OCI-LY1 (cell line): Measurements from ENCODE around the gene CHN2.

Experiments used
- H2AFZ ChIP-seq: fragments of 200-600 bp; sonication (generic), shearing (Covaris generic); 2 replicates; pipeline ENCODE4 v1.6.0; 2014; ENCODE audit warnings: antibody characterized with exemption, mild to moderate bottlenecking, low read length
- H3F3A ChIP-seq: fragments of 200-600 bp; sonication (generic), shearing (Covaris generic); 2 replicates; pipeline ENCODE4 v1.6.0; 2014; ENCODE audit warnings: mild to moderate bottlenecking, antibody characterized with exemption, low read length, moderate library complexity; ENCODE audit not compliant: insufficient read depth
- H3K27ac ChIP-seq: fragments of 200-600 bp; sonication (generic); 2 replicates; pipeline ENCODE4 v1.5.1; 2014; ENCODE audit warnings: low read length, mixed run types, mild to moderate bottlenecking, low read depth; ENCODE audit not compliant: poor library complexity, severe bottlenecking
- H3K27me3 ChIP-seq: fragments of 200-600 bp; sonication (generic); 2 replicates; pipeline ENCODE4 v1.6.0; 2014; ENCODE audit warnings: antibody characterized with exemption, mild to moderate bottlenecking, low read length, moderate library complexity; ENCODE audit not compliant: insufficient read depth
- H3K36me3 ChIP-seq: fragments of 200-600 bp; sonication (generic); 2 replicates; pipeline ENCODE4 v1.6.1; 2014; ENCODE audit warnings: mild to moderate bottlenecking, antibody characterized with exemption, low read length, moderate library complexity, mixed read lengths; ENCODE audit not compliant: insufficient read depth
- H3K4me1 ChIP-seq: fragments of 200-600 bp; sonication (generic); 2 replicates; pipeline ENCODE4 v1.5.1; 2014; ENCODE audit warnings: mild to moderate bottlenecking, low read length, moderate library complexity; ENCODE audit not compliant: insufficient read depth, severe bottlenecking
- H3K4me2 ChIP-seq: fragments of 200-600 bp; sonication (generic), shearing (Covaris generic); 2 replicates; pipeline ENCODE4 v1.6.1; 2014; ENCODE audit warnings: low read length
- H3K4me3 ChIP-seq: fragments of 200-600 bp; sonication (generic); 2 replicates; pipeline ENCODE4 v1.5.1; 2014; ENCODE audit warnings: low read length, low read depth, mild to moderate bottlenecking, mixed read lengths; ENCODE audit not compliant: poor library complexity, severe bottlenecking
- H3K79me2 ChIP-seq: fragments of 200-600 bp; shearing (Covaris generic); 2 replicates; pipeline ENCODE4 v1.6.1; 2016; ENCODE audit warnings: mixed run types, low read length, mixed read lengths; ENCODE audit not compliant: insufficient read depth
- H3K9ac ChIP-seq: fragments of 200-600 bp; sonication (generic), shearing (Covaris generic); 2 replicates; pipeline ENCODE4 v1.6.1; 2014; ENCODE audit warnings: mild to moderate bottlenecking, low read length, mixed read lengths
- H3K9me2 ChIP-seq: fragments of 200-600 bp; sonication (generic), shearing (Covaris generic); 2 replicates; pipeline ENCODE4 v1.6.1; 2014; ENCODE audit warnings: low read depth, mild to moderate bottlenecking, low read length, mixed read lengths
- H3K9me3 ChIP-seq: fragments of 200-600 bp; shearing (Covaris generic); 2 replicates; pipeline ENCODE4 v1.6.1; 2014; ENCODE audit warnings: low read length, mixed read lengths
- H4K20me1 ChIP-seq: fragments of 200-600 bp; sonication (generic), shearing (Covaris generic); 2 replicates; pipeline ENCODE4 v1.6.0; 2016; ENCODE audit warnings: mild to moderate bottlenecking, low read length; ENCODE audit not compliant: insufficient read depth
- EZH2 ChIP-seq: fragments of 200-600 bp; sonication (generic), shearing (Covaris generic); IDR thresholded peaks from 2 replicates; pipeline ENCODE4 v1.8.0; 2017; ENCODE audit warnings: borderline replicate concordance, mixed run types, mild to moderate bottlenecking, antibody characterized with exemption, low read length, moderate library complexity, mixed read lengths
- TF ChIP-seq, protein P1 (sequence below): fragments of 200-600 bp; sonication (generic), shearing (Covaris generic); IDR thresholded peaks from 2 replicates; pipeline ENCODE4 v1.5.1; 2017; ENCODE audit warnings: mild to moderate bottlenecking, antibody characterized with exemption, low read length, moderate library complexity, mixed read lengths

The CHN2 gene

GRCh38 chr7:29464753-29465152 is 270.2 kb downstream of the CHN2 start:
- H3K9me3 ChIP-seq, result no peaks in the 10 kb centered on the region
- no peaks in the 10 kb centered on the region for H3K36me3 ChIP-seq
- H3K27me3 ChIP-seq, result 0 out of 2 replicates have a peak, but pooled peaks cover 9% of the 10 kb centered on the region
- no peak overlapping the region for H3K4me3 ChIP-seq
- no peaks in the 10 kb centered on the region for H3K79me2 ChIP-seq
- H3K9ac ChIP-seq, result no peak overlapping the region
- no peak overlapping the region for H3K27ac ChIP-seq
- no peaks in the 10 kb centered on the region for H3K4me1 ChIP-seq
- H3K9me2 ChIP-seq, result no peaks in the 10 kb centered on the region
- no peak overlapping the region for H2AFZ ChIP-seq
- H4K20me1 ChIP-seq, result no peaks in the 10 kb centered on the region; the same call in 1 of the 2 replicates
- TF ChIP-seq, protein P1, sequence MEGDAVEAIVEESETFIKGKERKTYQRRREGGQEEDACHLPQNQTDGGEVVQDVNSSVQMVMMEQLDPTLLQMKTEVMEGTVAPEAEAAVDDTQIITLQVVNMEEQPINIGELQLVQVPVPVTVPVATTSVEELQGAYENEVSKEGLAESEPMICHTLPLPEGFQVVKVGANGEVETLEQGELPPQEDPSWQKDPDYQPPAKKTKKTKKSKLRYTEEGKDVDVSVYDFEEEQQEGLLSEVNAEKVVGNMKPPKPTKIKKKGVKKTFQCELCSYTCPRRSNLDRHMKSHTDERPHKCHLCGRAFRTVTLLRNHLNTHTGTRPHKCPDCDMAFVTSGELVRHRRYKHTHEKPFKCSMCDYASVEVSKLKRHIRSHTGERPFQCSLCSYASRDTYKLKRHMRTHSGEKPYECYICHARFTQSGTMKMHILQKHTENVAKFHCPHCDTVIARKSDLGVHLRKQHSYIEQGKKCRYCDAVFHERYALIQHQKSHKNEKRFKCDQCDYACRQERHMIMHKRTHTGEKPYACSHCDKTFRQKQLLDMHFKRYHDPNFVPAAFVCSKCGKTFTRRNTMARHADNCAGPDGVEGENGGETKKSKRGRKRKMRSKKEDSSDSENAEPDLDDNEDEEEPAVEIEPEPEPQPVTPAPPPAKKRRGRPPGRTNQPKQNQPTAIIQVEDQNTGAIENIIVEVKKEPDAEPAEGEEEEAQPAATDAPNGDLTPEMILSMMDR, result no peak
- no peak for TF ChIP-seq EZH2
- H3K4me2 ChIP-seq, result no peak overlapping the region
- no peaks in the 10 kb centered on the region for H3F3A ChIP-seq

DNA sequence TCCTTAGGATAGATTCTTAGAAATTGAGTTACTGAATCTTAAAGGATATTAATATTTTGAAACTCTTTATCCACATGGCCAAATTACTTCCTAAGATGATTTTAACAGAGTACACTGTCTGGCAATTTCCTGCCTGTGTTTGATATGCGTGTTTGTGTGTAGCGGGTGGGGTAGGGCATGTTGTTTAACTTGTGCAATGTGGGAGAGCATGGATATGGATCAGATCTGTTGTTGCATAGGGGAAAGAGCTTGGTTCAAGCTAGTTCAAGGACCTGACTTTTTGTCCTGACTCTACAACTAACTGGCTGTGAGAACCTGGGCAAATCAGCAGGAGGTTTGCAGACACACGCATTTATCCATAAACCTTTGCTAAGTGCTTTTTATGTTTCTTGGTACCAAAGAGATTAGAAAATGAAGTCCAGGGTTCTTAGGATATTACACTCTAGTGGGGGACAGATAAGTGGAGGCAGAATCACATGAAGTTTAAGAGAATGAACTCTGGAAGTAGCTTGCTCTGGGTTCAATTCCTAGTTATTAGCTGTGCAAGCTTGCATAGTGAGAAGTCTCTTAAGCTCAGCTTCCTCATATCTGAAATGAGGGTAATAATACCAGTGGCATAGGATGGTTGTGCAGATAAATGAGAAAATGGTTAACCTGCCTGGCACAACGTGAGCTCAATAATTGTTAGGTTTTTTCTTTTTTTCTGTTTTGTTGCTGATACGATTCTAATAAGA is 272.8 kb downstream of the CHN2 start:
- no peak overlapping the region for H3K4me2 ChIP-seq
- no peak overlapping the region for H3K4me3 ChIP-seq
- no peaks in the 10 kb centered on the region for H3K79me2 ChIP-seq
- H3F3A ChIP-seq, result no peaks in the 10 kb centered on the region
- no peaks in the 10 kb centered on the region for H3K36me3 ChIP-seq
- no peak overlapping the region for H2AFZ ChIP-seq
- H3K9me2 ChIP-seq, result no peaks in the 10 kb centered on the region
- H4K20me1 ChIP-seq, result no peaks in the 10 kb centered on the region; the same call in 1 of the 2 replicates
- no peaks in the 10 kb centered on the region for H3K9me3 ChIP-seq
- no peak overlapping the region for H3K27ac ChIP-seq
- H3K27me3 ChIP-seq, result 0 out of 2 replicates have a peak, but pooled peaks cover 9% of the 10 kb centered on the region
- H3K9ac ChIP-seq, result no peak overlapping the region
- TF ChIP-seq, protein P1, result no peak
- no peak for TF ChIP-seq EZH2
- no peaks in the 10 kb centered on the region for H3K4me1 ChIP-seq

- Histone ChIP-seq H4K20me1 (no peaks in the 10 kb centered on the region; the same call in 1 of the 2 replicates), H3K4me2 (no peak overlapping the region), H3K36me3 (no peaks in the 10 kb centered on the region), H3K4me3 (no peak overlapping the region), H3K27me3 (0 out of 2 replicates have a peak, but pooled peaks cover 9% of the 10 kb centered on the region), H3K9me3 (no peaks in the 10 kb centered on the region), H3K9ac (no peak overlapping the region), H3K9me2 (no peaks in the 10 kb centered on the region), H3F3A (no peaks in the 10 kb centered on the region), H2AFZ (no peak overlapping the region), H3K79me2 (no peaks in the 10 kb centered on the region), H3K4me1 (no peaks in the 10 kb centered on the region), H3K27ac (no peak overlapping the region)
- TF ChIP-seq, protein P1, result no peak
- no peak for TF ChIP-seq EZH2
Observed at GRCh38 chr7:29468196-29468595, 273.6 kb downstream of the CHN2 start.
